ENCODE results near the gene LRCH1.
A peak's percentile ranks its signal among the peaks of the same experiment; 100 is the strongest.

GRCh38 chr13:46621133-46621532 is 68.2 kb downstream of the LRCH1 start:
- TF ChIP-seq FOXJ3 (CRISPR knock-in tag; IDR thresholded peaks at IDR 0.05) (0 out of 2 replicates have a peak, but pooled peaks have one; percentile 15), EP300 (IDR thresholded peaks at IDR 0.05; ENCODE audit: borderline replicate concordance in 1 of 2, low read depth in 1 of 2, low read length in 1 of 2) (no peak)
- TF ChIP-seq, protein P1, sequence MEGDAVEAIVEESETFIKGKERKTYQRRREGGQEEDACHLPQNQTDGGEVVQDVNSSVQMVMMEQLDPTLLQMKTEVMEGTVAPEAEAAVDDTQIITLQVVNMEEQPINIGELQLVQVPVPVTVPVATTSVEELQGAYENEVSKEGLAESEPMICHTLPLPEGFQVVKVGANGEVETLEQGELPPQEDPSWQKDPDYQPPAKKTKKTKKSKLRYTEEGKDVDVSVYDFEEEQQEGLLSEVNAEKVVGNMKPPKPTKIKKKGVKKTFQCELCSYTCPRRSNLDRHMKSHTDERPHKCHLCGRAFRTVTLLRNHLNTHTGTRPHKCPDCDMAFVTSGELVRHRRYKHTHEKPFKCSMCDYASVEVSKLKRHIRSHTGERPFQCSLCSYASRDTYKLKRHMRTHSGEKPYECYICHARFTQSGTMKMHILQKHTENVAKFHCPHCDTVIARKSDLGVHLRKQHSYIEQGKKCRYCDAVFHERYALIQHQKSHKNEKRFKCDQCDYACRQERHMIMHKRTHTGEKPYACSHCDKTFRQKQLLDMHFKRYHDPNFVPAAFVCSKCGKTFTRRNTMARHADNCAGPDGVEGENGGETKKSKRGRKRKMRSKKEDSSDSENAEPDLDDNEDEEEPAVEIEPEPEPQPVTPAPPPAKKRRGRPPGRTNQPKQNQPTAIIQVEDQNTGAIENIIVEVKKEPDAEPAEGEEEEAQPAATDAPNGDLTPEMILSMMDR (IDR thresholded peaks at IDR 0.05) = no peak

All from SK-N-SH (cell line).